K562 (cell line): ENCODE data around the gene LYZL6. TPM values are rescaled to one million over a fixed set of nuclear protein-coding genes. Genes with fewer than 3 reads are reported as not detected.

Source experiments
- ATAC-seq: fragments of 200-7000 bp; cut with Tn5 transposase; 3 replicates; pipeline ENCODE4 v1.9.1; 2020; ENCODE audit warnings: moderate library complexity
- BruUV-seq: library from RNA; stranded (reverse); fragments of 400-500 nt; replicated peaks from 2 replicates; lab custom pipeline; 2021; lab: Mats Ljungman, UMichigan
- CTCF ChIA-PET: fragments of 300-600 bp; formaldehyde crosslinking; extraction: SDS; loops from one replicate; lab custom pipeline; 2021; ENCODE audit warnings: low intra/inter-chr PET ratio; lab: Yijun Ruan, JAX
- POLR2A ChIA-PET: fragments of 300-600, 350-650 bp; sonication (Branson Sonifier 250); formaldehyde crosslinking; extraction: SDS; loops from one replicate; lab custom pipeline; 2021; ENCODE audit warnings: antibody characterized with exemption, inconsistent platforms; lab: Yijun Ruan, JAX
- DNase-seq, 4 experiments: peaks; one replicate each; pipeline versions ENCODE4 v3.0.0 to v3.0.0-alpha.2; 2011 to 2018; ENCODE audit warnings: low spot score in 3 of 4, mixed read lengths in 3 of 4; ENCODE audit errors: extremely low read depth in 1 of 4
- FAIRE-seq: peaks from 2 replicates; lab custom pipeline; 2011; peaks lifted over from hg19 to GRCh38; lab: Jason Lieb, UNC
- H2AFZ ChIP-seq: 2 replicates; pipeline ENCODE4 v1.6.0; 2011; ENCODE audit warnings: low read depth, low read length, control low read depth, inconsistent platforms
- H3K27ac ChIP-seq: fragments of 200-600 bp; 3 replicates; pipeline ENCODE4 v1.8.0; 2011; ENCODE audit warnings: low read depth, mild to moderate bottlenecking, control low read depth, inconsistent platforms, low read length, moderate library complexity, mixed read lengths; ENCODE audit errors: extremely low read depth
- H3K27me3 ChIP-seq, 2 experiments: fragments of 300-600 bp in 1 of 2; 2 replicates in 1 of 2; 3 replicates in 1 of 2; pipeline versions ENCODE4 v1.6.0 to v1.8.0; 2011; ENCODE audit warnings: inconsistent platforms in 2 of 2, low read length in 2 of 2, mild to moderate bottlenecking in 1 of 2, mixed read lengths in 1 of 2, moderate library complexity in 1 of 2; ENCODE audit not compliant: control insufficient read depth in 2 of 2, insufficient read depth in 2 of 2
- H3K36me3 ChIP-seq: fragments of 300-600 bp; 3 replicates; pipeline ENCODE4 v1.8.0; 2011; ENCODE audit warnings: mild to moderate bottlenecking, low read length, inconsistent platforms; ENCODE audit not compliant: control insufficient read depth, insufficient read depth
- H3K4me1 ChIP-seq, 2 experiments: fragments of 200-600 bp in 1 of 2; replicated peaks in 1 of 2; 2 replicates in 1 of 2; 3 replicates in 1 of 2; pipeline versions ENCODE4 v1.5.1 to v1.8.0; 2011; ENCODE audit warnings: inconsistent platforms in 2 of 2, low read length in 2 of 2, mild to moderate bottlenecking in 1 of 2, mixed read lengths in 1 of 2, moderate library complexity in 1 of 2; ENCODE audit not compliant: control insufficient read depth in 2 of 2, insufficient read depth in 2 of 2
- H3K4me2 ChIP-seq: 2 replicates; pipeline ENCODE4 v1.6.1; 2011; ENCODE audit warnings: low read length, control low read depth, inconsistent platforms, mixed read lengths; ENCODE audit not compliant: insufficient read depth
- H3K4me3 ChIP-seq: fragments of 200-600 bp; sonication (generic), shearing (Covaris generic); 2 replicates; pipeline ENCODE4 v1.5.1; 2016; ENCODE audit warnings: control low read depth, inconsistent platforms
- H3K79me2 ChIP-seq: fragments of 200-600 bp; 3 replicates; pipeline ENCODE4 v1.8.0; 2011; ENCODE audit warnings: low read length, inconsistent platforms; ENCODE audit not compliant: control insufficient read depth, insufficient read depth
- H3K9ac ChIP-seq, 2 experiments: 2 replicates each; pipeline versions ENCODE4 v1.6.0 to v1.6.1; 2011; ENCODE audit warnings: low read depth in 2 of 2, low read length in 2 of 2, control low read depth in 1 of 2, inconsistent platforms in 1 of 2, mild to moderate bottlenecking in 1 of 2, mixed read lengths in 1 of 2; ENCODE audit not compliant: insufficient read depth in 1 of 2
- H3K9me1 ChIP-seq: one replicate; pipeline ENCODE4 v1.6.0; 2011; ENCODE audit warnings: inconsistent platforms, mild to moderate bottlenecking, low read length, moderate library complexity; ENCODE audit not compliant: control insufficient read depth, insufficient read depth
- H3K9me3 ChIP-seq: replicated peaks from 2 replicates; pipeline ENCODE4 v1.5.1; 2011; ENCODE audit warnings: low read depth, low read length, inconsistent platforms; ENCODE audit not compliant: control insufficient read depth, insufficient read depth
- H4K20me1 ChIP-seq: replicated peaks from 2 replicates; pipeline ENCODE4 v1.6.1; 2011; ENCODE audit warnings: low read length, inconsistent platforms, mixed read lengths; ENCODE audit not compliant: control insufficient read depth, insufficient read depth
- ELK1 ChIP-seq: sonication (generic); formaldehyde crosslinking; IDR thresholded peaks from 2 replicates; pipeline ENCODE4 v1.8.1; 2022; ENCODE audit warnings: missing genetic modification reagents
- NFE2 ChIP-seq: IDR thresholded peaks from 2 replicates; pipeline ENCODE4 v1.6.1; 2014; ENCODE audit warnings: antibody characterized with exemption, low read depth
- PCBP2 ChIP-seq: fragments of 200-400 bp; formaldehyde crosslinking; IDR thresholded peaks from 2 replicates; pipeline ENCODE4 v1.6.1; 2018; ENCODE audit warnings: low read length, low read depth, mild to moderate bottlenecking, moderate library complexity; ENCODE audit not compliant: poor library complexity, severe bottlenecking
- PRMT5 ChIP-seq: sonication (generic); formaldehyde crosslinking; IDR thresholded peaks from 2 replicates; pipeline ENCODE4 v1.5.0; 2020; ENCODE audit warnings: missing genetic modification reagents
- RFX1 ChIP-seq: fragments of 450-650 bp; IDR thresholded peaks from 2 replicates; pipeline ENCODE4 v1.6.1; 2016; ENCODE audit warnings: mild to moderate bottlenecking, moderate library complexity
- ZBTB11 ChIP-seq, 3 experiments: fragments of 200-800 bp in 1 of 3; fragments of 250-450 bp in 1 of 3; fragments of 450-650 bp in 1 of 3; sonication (Bioruptor Pico) in 1 of 3; sonication (Bioruptor generic) in 1 of 3; formaldehyde crosslinking in 1 of 3; IDR thresholded peaks; 2 replicates each; pipeline versions ENCODE4 v1.6.1 to v1.8.0; 2016 to 2022; ENCODE audit warnings: mild to moderate bottlenecking in 2 of 3, missing genetic modification characterization in 2 of 3, missing compliant biosample characterization in 1 of 3, moderate library complexity in 1 of 3
- ZNF224 ChIP-seq: sonication (generic); formaldehyde crosslinking; IDR thresholded peaks from 2 replicates; pipeline ENCODE4 v1.8.0; 2022; ENCODE audit warnings: mild to moderate bottlenecking, missing genetic modification reagents
- ZNF431 ChIP-seq: sonication (generic); formaldehyde crosslinking; IDR thresholded peaks from 2 replicates; pipeline ENCODE4 v1.8.0; 2022; ENCODE audit warnings: mild to moderate bottlenecking, missing genetic modification reagents
- WGBS: fragments of 100-300 bp; shearing (Covaris generic); methylation state at CpG from one replicate; pipeline ENCODE4 v1.1.6; 2016; ENCODE audit warnings: low coverage, mixed read lengths; ENCODE audit not compliant: insufficient coverage; ENCODE audit errors: missing lambda C conversion rate; 5-methylcytosine and 5-hydroxymethylcytosine counted together
- in situ Hi-C: fragments of 300-500 bp; cut with MboI; formaldehyde crosslinking; loops from 4 replicates; pipeline ENCODE4 v1.15.0; 2018; ENCODE audit warnings: inconsistent platforms, mixed read lengths
- intact Hi-C: fragments of 100-400 bp; cut with micrococcal nuclease; formaldehyde crosslinking; loops from 2 replicates; pipeline ENCODE4 v1.14.2; 2022
- polyA plus RNA-seq, 8 experiments: library from polyadenylated mRNA; depleted of rRNA in 4 of 8; stranded (reverse) in 5 of 8; unstranded in 3 of 8; fragments of >200 nt; fragmentation: Nextera tagmentation in 2 of 8; fragmentation: Illumina TruSeq in 1 of 8; extraction: Ambion mirVana in 2 of 8; extraction: Trizol in 1 of 8; gene quantifications; 2 replicates each; pipeline versions ENCODE4 v1.2.1 to v1.2.3, GENCODE V29; 2011 to 2014; ENCODE audit warnings: inconsistent platforms in 1 of 8, missing spikeins in 1 of 8
- total RNA-seq, 7 experiments: library from RNA; depleted of rRNA in 6 of 7; stranded (reverse); fragments of >200 nt in 6 of 7; fragmentation: Illumina TruSeq in 2 of 7; extraction: Trizol in 2 of 7; gene quantifications; 2 replicates each; pipeline versions ENCODE4 v1.2.1 to v1.2.3, GENCODE V29; 2011 to 2021; ENCODE audit warnings: low replicate concordance in 1 of 7

LYZL6 gene
- total and polyA plus RNA-seq, 9 of the 15 experiments (the other 6 are each of a cell fraction or from before 2014, with no cell fraction given), result not detected

- H3K79me2 ChIP-seq, result no peaks in the 10 kb centered on the region
- no peaks in the 10 kb centered on the region for H3K9me3 ChIP-seq
- intact Hi-C loops, result no loop called here
- in situ Hi-C loops, result no loop called here
- ATAC-seq, result no peak
- no peaks in the 10 kb centered on the region for H4K20me1 ChIP-seq
- POLR2A ChIA-PET, result interaction anchor here (1.1 to 2.4 kb wide), 2 partner anchors 9 to 25 kb away, joined by 4 to 7 read pairs; no protein-coding TSS in a partner anchor
- whole genome bisulfite sequencing, result 48% methylated on average over 5 of the region's 5 CpGs
- H3K9ac ChIP-seq, result no peak overlapping the region
- no TSS peak for BruUV-seq
- no peak for TF ChIP-seq ELK1 (CRISPR knock-in tag)
- TF ChIP-seq ZNF431 (CRISPR knock-in tag), result no peak
- no peak for TF ChIP-seq ZBTB11 (CRISPR knock-in tag; IDR thresholded peaks at IDR 0.05)
- TF ChIP-seq ZNF224, result no peak
- peak; percentile 60; the same call in 1 of the 2 replicates for TF ChIP-seq RFX1
- no peak for TF ChIP-seq PRMT5
- no peak for TF ChIP-seq PCBP2
- TF ChIP-seq NFE2, result 0 out of 2 replicates have a peak, but pooled peaks have one; percentile 10
- TF ChIP-seq, all 486 proteins: peak for 2
- H3K4me3 ChIP-seq, result no peak overlapping the region
- CTCF ChIA-PET, result no interaction called here
- peaks cover under 1 to 10% of the 10 kb centered on the region in 2 experiments; a peak in 4 of 5 replicates for H3K4me1 ChIP-seq
- H3K27ac ChIP-seq, result no peak overlapping the region
- no peak overlapping the region for H3K4me2 ChIP-seq
- H3K27me3 ChIP-seq, result no peaks in the 10 kb centered on the region
- H3K9me1 ChIP-seq, result no peaks in the 10 kb centered on the region
- no peak for FAIRE-seq
- peak overlapping the region; percentile 27; the same call in 1 of the 2 replicates for H2AFZ ChIP-seq
- DNase-seq, result no peak
- no peaks in the 10 kb centered on the region for H3K36me3 ChIP-seq
These were observed 37.2 kb downstream of the LYZL6 start for GRCh38 chr17:35906191-35906925.
